ENCODE data around the gene EXOC3.

DNA sequence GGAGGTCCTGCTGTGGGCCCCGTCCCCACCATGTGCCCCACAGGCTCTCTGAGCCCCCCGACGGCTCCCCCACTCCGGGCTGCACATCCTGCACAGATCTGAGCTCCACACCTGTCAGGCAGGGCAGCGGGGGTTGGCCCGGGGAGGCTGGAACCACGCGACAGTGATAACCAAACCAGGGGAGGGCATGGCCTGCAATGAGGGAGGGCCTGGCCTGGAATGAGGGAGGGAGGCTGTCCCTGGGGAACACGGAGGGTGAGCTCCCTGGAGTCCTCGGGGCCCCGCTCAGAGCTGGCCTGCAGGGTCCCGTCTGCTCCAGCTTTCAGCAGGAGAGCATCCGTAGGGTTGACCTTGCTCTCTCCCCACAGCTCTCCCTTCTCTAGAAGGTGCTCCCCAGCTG is 50.8 kb downstream of the EXOC3 start:
- TF ChIP-seq, protein P1, sequence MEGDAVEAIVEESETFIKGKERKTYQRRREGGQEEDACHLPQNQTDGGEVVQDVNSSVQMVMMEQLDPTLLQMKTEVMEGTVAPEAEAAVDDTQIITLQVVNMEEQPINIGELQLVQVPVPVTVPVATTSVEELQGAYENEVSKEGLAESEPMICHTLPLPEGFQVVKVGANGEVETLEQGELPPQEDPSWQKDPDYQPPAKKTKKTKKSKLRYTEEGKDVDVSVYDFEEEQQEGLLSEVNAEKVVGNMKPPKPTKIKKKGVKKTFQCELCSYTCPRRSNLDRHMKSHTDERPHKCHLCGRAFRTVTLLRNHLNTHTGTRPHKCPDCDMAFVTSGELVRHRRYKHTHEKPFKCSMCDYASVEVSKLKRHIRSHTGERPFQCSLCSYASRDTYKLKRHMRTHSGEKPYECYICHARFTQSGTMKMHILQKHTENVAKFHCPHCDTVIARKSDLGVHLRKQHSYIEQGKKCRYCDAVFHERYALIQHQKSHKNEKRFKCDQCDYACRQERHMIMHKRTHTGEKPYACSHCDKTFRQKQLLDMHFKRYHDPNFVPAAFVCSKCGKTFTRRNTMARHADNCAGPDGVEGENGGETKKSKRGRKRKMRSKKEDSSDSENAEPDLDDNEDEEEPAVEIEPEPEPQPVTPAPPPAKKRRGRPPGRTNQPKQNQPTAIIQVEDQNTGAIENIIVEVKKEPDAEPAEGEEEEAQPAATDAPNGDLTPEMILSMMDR (IDR thresholded peaks at IDR 0.05): no peak
- no peak for TF ChIP-seq EZH2phosphoT487 (IDR thresholded peaks at IDR 0.05)

Data from neural progenitor cell (in vitro differentiated cells).